Stimulated activated CD8-positive, alpha-beta memory T cell treated with anti-CD3 and anti-CD28 coated beads, Interleukin-2, amount 100 ng/mL, for 1 hour (primary cell): ENCODE data around the gene PCDH9.

Experiments
- DNase-seq, 2 donors: peaks; one replicate each; pipeline ENCODE4 v3.0.0-alpha.2; 2020; ENCODE audit warnings: low read depth in 2 of 2

PCDH9 gene

DNA sequence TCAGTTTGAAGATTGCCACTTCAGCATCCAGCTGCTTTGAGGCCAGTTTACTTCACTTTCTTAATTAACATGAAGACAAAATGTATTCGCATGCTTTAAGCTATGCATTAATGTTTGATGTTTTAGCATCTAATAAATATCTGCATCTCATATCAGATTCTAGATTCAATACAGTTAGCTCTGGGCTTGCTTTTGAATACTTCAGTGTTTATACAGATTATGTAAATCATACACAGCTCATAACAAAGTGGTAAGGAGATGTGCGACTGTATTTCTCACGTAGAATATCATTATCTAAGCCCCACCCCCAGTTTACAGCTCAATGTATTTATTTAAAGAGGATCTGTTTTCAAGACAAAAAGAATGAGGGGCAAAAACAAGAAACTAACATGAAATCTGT is 770.5 kb downstream of the PCDH9 start:
- no peak for DNase-seq

DNA sequence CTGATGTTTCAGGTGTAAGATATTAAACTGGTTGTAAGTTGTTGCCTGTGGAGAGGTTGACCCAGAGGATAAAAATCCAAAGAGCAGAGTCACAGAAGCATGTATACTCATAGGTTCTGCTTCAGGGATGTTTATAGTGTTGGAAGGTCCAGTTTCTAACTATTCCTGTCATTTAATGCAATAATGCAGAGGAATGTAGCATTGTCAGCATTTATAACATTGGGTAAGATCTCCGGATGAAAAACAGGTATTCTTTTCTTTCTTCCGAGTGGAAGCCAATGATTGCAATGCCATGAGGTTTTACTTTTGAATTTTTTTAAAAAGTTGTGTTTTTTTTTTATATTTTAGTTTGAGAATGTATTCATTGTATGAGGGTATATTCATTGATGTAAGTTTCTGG is 771.0 kb downstream of the PCDH9 start:
- DNase-seq = no peak

DNA sequence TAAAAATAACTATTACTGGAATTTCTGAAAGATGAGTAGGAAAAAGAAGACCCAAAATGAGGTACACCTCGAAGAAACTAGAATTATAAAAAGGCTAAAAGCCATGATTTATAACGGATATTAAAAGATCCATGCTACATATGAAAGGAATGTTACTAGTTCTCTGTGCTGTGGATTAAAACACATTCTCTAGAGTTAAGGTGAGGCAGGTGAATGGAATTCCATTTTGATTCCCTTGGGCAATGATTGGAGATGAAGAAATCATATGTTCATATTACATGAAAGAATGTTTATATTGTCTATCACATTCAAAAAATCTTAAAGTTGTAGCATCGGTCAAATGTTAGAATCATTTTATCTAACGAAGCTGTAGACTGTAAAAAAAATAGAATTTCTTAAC is 783.7 kb downstream of the PCDH9 start:
- no peak for DNase-seq

DNA sequence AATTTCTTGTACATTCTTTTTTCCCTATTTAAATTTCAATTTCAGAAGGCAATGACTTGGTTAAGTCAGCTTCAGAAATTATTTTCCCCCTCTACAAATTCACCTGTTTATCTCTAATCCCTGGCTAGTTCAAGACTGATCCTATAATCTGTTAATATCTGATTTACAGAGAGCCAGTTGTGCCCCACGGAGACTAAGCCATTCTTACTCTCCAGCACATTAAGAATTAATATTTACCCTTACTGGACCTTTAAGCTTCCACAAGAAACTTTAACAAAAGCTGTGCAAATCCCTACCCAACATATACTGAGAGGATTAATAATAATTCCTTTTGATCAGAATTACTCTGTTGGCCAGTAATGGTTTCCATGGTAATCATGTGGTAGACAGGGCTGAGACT is 786.2 kb downstream of the PCDH9 start:
- DNase-seq = no peak

DNA sequence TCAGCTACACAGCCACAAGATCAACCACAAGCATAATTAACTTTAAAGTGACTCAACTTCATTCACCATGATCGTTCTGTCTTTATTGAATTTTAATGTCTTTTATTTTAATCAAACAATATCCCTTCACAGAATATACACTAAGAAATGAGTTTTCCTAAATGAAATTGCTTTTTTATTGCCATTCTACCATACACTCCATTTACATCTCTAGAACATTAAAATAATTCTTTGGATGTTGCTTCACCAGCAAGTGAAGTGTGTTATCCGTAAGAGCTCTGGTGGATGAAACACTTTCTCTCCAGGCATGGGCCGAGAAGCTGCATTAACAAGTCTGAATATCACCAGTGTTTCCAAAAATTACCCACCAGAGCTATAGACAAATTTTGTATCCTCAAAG is 789.2 kb downstream of the PCDH9 start:
- DNase-seq = no peak

DNA sequence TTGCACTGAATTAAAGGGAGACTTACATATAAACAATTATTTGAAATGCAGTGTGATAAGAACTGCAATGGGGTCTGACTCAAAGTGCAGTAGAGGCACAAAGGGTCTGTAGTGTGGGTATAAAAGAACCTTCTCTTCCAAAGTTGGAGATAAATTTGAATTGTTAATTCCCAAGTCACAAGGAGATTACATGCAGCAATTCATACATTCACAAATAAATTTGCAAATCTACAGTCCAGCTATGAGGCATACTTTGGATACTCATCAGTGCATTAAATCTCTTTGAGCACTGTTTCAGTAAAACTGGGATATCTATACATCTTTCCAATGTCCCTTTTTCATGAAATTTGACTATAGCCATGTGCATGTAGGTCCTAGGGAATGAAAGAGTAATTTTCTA is 799.4 kb downstream of the PCDH9 start:
- no peak for DNase-seq

DNA sequence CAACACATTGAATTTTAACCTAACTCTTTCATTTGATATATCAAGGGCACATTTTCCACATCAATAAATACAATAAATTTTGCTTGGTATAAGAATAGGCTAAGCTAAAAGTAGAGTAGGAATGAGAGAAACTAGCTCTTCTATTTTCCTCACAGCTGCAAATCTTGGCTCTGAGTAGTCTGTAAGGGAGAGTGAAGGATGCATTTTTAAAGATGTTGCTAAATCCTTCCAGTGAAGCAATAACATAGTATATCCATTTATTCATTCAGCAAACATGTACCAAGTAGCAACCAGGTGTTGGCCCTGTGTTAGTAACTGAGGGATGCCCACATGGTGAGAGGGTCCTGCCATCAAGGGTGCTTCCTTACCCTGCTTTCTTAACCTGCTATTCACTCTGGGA is 799.9 kb downstream of the PCDH9 start:
- DNase-seq = no peak

DNA sequence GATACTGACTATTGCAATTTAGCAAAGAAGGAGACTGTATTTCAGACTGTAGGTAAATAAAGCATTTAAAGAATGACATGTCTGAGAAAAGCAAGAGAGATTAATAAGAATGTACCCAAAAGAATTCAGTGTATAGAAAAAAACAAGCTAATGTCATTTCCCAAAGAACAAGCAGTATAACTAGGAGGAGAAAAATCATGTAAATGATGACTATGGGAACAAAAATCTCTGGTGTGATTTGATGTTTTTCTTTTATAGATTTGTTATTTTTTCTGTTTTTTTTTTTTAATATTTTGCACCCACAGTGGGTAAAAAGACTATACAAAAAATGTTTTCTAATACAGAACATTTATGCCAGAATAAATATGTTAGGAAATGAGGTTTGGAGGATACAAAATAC is 801.0 kb downstream of the PCDH9 start:
- DNase-seq = no peak

DNA sequence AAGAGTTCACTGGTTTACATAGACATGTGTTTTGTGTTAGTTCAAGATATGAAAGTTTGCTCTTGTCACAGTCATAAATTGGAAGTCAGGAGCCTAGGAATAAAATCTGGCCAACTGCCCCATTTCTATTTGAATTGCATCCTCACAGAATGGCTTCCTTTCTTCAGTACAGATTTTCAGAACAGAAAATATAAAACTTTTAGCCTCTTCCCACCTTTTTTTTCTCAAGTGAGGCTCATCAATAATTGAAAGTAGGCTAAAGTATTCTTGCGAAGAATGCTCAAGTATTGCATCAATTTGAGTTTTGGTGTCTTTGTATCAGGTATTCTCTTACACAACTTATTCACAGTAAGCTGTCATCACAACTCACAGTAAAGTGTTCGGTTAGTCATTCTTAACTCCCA is 802.7 kb downstream of the PCDH9 start:
- no peak for DNase-seq

DNA sequence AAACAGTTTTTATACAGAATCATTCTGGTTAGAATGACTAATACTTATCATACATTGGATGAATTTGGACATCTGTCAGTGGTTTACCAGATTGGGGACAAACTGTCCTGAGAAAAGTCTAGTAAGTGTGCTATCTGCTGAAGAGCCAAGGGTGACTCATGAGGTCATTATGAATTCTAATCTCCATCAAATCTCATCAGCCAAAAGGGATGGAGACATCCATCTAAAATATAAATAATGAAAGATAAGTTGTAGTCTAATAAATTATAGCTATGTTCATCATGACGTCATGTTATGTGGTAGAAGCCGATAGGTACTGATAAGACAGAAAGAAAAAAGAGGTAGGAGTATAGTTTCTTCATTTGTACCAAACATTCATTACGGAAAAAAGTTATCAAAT is 804.4 kb downstream of the PCDH9 start:
- DNase-seq = no peak

DNA sequence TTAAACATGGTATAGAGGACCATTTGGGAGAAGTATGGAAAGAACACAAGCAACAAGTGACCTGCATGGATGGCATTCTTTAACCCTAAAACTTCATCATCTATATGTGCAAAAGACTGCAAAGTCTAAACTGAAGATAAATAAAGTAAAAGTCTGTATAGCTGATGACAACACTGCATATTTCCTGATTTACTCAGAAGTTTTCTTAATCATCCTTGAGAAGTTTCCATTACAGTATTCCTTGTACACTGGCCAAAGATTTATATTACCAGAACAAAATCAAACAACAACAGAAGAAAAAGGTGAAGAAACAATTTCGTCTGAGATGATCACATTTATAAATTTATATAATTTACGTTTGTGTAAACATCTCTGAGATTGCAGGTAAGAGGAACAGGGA is 805.7 kb downstream of the PCDH9 start:
- no peak for DNase-seq

DNA sequence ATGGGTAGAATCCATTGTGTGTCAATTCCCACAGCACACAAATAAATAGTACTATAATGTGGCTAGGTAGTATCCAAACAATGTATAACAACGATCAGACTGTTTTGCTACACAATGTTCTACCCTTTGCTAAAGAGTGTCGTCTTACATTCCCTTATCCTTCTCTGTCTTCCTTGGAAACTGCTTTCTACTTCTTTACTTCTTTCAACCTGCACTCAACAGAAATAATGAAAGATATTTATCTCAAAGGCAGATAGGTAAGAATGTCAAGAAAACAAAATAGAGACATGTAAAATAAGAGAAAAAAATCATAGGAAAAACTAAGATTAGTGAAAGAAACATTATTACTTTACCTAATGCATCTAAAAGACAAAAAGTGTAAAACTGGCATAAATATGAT is 814.7 kb downstream of the PCDH9 start:
- no peak for DNase-seq

DNA sequence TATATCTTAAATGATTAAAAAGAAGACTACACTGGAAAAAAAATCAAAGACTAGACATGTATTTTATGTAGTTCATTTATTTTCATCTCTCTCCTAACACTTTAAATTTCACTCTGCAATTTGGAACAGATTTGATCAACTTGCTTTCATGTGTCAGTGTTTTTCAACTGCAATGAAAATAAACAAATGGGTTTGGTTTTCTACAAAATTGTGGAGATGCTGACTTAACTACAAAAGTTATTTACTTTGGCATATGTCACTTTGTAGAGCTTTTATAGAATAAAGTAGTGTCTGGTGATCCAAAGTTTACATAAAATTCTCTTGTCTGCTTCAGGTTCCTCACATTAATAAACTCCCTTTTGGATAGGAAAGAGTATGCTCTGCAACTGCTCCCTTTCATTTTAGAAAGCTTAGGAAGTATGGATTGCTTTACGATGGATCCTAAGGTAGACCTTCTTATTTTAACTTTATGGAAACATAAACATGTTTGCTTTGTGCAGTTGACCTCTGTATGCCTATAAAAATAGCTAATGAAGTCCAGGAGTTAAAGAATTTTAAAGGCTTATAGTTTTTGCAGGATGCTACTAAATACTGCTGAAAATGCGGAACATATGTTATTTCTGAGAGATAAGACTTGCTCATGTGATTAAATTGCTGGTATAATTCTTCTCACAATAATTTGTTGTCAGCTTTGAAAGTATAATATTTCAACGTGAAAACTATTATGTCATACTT is 815.9 kb downstream of the PCDH9 start:
- no peak for DNase-seq

DNA sequence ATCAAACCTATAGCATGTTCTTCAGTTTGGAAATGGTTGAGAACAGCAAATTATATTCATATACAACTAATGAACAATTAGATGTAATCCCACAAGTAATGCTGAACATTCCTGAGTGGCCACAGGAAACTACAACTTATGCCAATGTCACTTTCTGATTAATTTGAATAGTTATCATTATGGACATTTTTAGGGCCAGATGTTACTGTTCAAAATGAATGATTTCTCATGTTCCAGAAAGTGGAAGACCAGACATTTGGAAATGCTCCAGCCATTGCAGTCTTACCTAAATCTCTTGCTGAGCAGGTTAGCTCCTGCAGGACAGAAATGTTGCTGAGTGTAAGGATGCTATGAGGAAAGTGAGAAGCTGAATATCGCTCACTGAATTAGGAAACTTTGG is 819.8 kb downstream of the PCDH9 start:
- no peak for DNase-seq

DNA sequence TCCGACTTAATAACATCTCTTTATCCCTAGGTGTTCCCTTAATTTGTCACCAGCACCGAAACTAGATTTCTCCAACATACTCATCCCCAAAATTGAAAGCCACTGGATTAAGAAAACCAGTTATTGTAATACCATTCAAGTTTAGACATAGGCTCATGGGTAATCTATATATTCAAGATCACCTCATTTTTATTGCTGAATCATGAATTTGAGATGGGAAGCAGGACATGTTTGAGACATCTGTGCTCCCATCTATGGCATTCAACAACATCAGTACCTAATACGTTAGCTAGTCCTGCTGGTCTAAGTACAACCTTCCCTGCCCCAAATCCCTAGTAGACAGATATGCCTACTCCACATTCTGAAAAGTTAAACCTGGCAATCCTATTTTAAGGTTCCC is 820.6 kb downstream of the PCDH9 start:
- no peak for DNase-seq

DNA sequence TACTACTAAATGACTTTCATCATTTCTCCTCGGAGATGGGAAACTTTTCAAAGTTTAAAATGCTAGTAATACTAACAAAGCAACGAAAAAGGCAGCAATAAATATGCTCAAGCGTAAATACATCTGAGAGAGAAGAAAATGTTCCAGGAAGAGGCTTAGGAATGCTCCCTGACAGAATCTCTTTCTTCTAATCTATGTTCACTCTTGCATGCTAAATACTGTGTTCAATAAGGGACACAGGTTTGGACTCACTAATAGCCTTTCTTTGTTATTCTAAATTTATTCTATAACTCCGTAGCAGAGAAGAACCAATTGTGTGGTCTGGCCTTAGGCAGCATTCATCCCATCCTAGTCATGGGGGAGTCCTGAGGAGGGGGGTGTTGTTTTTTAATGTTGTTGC is 823.0 kb downstream of the PCDH9 start:
- no peak for DNase-seq

DNA sequence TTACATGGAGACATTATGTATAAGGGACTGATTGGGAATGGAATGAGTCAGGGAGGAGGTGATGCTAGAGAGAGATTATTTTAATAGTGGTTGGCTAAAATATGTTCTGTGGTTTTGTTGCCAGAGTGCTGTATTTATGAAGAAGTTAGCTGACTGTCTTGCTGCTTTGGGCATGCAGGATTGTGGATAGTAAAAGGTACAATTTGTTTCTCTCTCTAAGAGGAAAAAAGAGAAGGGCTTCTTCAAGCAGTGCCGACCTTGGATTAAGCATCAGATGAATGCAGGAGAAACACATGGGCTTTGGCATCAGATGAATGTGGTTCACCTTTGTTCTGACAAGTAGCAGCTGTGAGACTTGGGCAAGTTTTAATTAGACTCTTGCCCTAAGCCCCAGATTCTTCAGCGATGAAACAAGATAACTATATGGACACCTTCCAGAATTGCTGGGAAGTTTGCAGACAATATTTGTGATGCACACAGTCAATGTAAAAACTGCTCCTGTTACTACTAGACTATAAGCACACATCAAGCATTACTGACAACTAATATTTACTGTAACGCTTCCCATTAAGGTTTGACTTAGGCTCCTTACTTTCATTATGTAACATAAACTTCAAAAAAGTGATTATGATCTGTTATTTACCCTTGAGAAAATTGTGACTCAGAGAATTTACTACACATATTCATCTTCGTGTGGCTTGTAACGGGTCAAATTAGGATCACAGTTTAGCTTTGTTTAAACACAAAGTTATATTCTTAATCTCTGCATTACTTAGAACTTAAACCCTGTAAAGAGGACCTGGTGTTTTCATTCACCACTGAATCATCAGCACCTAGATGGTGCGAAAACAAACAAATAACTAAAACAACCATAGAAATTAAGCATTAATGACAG is 824.0 kb downstream of the PCDH9 start:
- no peak for DNase-seq

DNA sequence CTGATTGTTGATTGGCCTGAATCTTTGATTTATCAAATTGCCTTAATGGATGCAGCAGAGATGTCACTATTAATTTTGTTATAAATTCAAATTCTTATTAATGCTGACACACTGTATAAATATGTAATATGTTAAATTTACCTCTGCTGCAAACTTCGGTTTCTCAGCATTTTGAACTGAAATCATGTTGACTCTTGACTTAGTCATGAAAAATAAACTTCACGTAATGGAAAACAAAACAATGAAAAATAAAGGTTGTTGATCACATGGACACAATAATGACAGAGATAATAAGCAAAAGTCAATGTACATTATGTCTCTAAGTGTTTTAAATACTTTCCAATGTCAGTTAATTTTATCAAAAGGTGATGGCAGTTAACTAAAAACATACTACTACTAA is 827.6 kb downstream of the PCDH9 start:
- DNase-seq = no peak

DNA sequence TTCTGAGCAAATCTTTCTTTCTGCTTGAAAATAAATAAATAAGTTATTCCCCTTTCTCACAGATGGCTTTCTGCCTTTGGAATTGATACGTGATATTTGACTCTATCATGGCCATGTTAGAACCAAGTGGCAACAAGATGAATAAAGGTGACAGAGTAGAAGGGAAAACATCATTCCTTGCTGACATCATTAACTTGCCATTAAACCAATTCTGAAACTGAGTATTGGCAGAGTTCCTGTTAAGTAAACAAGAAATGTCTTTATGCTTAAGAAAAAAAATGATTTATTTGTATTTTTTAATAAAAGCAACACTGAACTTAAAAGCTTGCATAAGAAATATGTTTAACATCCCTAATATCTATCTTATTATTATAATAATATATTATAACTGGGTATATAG is 828.1 kb downstream of the PCDH9 start:
- DNase-seq = no peak

DNA sequence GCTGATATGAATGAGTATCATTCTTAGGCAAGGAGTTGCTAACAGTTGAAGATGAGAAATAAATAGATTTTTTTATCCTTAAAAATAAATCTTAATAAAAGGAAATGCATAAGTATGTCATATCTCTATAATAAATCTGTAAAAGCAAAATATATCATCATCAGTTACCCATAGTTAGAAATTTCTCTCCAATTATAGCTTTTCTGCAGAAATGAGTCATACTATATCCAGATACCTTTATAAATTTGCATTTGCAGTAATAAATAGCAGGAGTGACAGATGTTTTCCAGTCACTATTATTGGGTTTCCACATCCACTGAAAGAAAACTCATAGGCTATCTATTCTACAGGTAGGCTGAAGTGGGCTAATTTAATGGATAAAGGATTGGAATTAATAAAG is 829.8 kb downstream of the PCDH9 start:
- no peak for DNase-seq

DNA sequence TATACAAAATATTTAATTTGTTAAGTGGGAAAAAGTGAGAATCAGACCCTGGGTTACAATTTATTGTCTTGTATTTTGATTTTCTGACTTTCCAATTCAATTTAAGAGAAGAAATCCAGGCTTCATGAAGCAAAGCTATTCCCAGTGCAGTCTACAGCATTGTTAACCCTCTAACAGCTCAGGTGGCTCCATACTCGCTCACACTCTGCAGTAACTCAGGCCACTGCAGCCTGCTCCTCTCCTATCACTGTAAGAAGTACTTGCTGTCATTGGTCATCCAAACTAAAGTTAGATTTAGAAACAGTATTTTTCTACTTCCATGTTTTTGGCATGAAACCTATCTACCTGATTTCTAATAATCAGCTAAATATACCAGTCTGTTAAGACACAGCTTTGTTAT is 830.3 kb downstream of the PCDH9 start:
- no peak for DNase-seq

DNA sequence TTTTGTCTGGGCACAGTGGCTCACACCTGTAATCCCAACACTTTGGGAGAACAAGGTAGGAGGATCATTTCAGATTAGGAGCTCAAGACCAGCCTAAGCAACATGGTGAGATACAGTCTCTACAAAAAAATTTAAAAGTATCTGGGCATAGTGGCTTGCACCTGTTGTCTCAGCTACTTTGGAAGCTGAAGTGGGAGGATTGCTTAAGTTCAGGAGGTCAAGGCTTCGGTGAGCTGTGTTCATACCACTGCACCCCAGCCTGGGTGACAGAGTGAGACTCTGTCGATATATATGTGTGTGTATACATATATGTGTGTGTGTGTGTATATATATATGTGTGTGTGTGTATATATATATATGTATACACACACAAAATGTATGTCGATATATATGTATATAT is 833.0 kb downstream of the PCDH9 start:
- DNase-seq = no peak

DNA sequence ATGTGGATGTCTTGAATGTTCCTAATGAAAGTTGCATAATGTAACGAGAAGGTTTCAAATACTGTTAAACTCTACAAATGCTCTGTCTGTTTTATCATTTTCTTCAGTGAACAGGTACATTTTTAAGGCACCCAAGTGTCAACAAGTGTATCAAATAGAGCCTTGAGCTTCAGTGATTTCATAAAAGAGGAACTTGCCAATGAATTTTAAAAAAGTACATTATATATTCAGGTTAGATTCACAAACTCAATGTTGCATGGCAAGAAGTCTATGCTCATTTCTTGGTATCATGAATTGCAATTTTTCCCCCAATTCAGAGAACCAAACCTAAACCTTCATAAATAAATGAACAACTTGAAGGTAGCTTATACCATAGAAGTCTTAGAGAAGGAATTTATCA is 838.8 kb downstream of the PCDH9 start:
- no peak for DNase-seq
